ENCODE data around the gene TDRD12.

Gene TDRD12

DNA sequence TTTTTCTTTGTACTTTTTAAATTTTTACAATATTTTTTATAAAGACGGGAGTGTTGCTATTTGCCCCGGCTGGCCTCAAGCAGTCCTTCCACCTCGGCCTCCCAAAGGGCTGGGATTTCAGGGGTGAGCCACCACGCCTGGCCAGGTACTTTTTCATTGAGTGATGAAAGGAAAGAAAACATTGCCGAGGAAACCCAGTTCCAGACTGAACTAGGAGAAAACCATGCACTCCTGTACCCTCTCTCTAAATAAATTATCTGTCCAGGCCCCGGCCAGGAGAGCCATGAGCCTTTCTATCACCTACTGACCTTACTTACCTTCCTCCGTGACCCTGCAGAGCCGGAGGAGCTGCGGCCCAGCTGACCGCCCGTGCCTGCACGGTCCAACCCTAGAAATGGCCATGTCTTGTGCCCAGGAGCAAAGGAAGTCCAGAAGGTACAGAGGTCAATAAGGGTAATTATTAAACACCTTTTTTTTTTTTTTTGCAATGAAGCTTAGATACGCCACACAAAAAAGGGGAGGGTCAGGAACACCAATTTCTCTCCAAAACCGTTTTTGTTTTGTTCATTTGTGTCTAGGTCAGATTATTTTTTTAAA, 149.9 kb downstream of the TDRD12 start, which contains the start of gene SLC7A9:
SLC7A9 (minus strand) TSS at position 399 of the 597 bp plus-strand sequence. CDS start 1,233 bp downstream, outside the sequence.
- no peak within 1 kb of the TSS for H3K9ac ChIP-seq
- H3K4me1 ChIP-seq, result 0 out of 2 replicates have a peak, but pooled peaks cover 3% of the 10 kb centered on the region
- no peak for TF ChIP-seq Cebpa-rat (IDR thresholded peaks at IDR 0.05)
- no peak within 1 kb of the TSS for H3K4me3 ChIP-seq
- no peaks in the 10 kb centered on the region for H3K9me3 ChIP-seq
- H3K4me2 ChIP-seq, result no peak within 1 kb of the TSS
- H4K20me1 ChIP-seq, result no peaks in the 10 kb centered on the region
- H3K27ac ChIP-seq, result no peak within 1 kb of the TSS
- H3K27me3 ChIP-seq, result no peaks in the 10 kb centered on the region
- no peaks in the 10 kb centered on the region for H3K36me3 ChIP-seq

DNA sequence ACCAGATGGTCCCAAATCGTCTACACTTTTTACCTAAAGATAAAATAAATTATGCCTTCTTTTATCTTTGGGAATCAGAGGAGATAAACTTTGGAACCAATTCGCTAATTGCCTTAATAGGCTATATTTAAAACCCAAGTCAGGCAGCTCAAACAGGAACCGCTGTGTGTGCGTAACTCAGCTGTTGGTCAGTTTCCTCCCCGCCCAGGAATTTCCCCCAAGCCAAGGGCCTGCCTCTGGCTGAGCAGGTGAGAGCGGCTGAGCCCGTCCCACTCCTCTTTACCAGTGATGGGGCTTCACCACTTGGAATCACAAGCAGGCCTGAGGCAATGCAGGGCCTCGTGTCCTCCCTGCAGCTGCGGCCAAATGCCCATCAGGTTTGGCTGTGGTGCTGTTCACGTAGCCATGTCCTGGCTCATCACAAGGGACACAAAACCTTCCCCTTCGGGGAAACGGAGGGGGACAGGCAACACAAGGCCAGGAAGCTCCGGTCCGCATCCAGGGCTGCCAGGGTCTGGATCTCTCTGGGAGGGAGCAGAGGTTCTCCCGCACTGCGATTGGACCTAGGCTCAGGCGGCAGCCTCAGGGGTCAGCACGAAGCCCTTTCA, 150.5 kb downstream of the TDRD12 start:
- Histone ChIP-seq H3K27me3 (no peaks in the 10 kb centered on the region), H3K36me3 (no peaks in the 10 kb centered on the region), H3K9me3 (no peaks in the 10 kb centered on the region), H3K4me3 (no peak overlapping the region), H3K4me2 (no peak overlapping the region), H3K27ac (no peak overlapping the region), H3K9ac (no peak overlapping the region), H4K20me1 (no peaks in the 10 kb centered on the region), H3K4me1 (0 out of 2 replicates have a peak, but pooled peaks cover 3% of the 10 kb centered on the region)
- TF ChIP-seq Cebpa-rat (IDR thresholded peaks at IDR 0.05), result no peak

DNA sequence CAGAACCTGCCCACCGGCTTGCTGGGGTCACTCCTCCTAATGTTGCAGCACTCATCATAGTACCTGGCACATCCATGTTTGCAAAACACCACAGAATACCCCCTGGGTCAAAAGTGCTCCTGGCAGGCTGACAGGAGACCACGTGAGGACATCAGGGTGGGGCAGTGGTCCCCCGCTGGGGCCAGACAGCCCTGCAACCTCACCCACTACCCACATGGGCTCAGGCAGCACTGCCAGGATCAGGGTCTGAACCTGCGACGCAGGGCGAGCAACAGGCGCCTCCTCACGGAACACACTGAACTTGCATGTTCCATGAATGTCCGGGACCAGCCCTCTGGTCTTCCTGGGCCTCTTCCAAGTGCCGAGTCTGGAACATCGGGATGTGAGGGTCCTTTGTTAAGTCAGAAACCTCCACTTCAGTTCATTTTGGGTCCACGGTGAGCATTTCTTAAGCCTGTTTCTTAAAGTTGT, 151.4 kb downstream of the TDRD12 start:
- Histone ChIP-seq H3K4me2 (no peak overlapping the region), H3K27ac (no peak overlapping the region), H3K9ac (no peak overlapping the region), H3K4me1 (0 out of 2 replicates have a peak, but pooled peaks cover 2% of the 10 kb centered on the region), H3K27me3 (no peaks in the 10 kb centered on the region), H3K4me3 (no peak overlapping the region), H3K36me3 (no peaks in the 10 kb centered on the region), H3K9me3 (no peaks in the 10 kb centered on the region), H4K20me1 (no peaks in the 10 kb centered on the region)
- TF ChIP-seq Cebpa-rat (IDR thresholded peaks at IDR 0.05), result no peak

DNA sequence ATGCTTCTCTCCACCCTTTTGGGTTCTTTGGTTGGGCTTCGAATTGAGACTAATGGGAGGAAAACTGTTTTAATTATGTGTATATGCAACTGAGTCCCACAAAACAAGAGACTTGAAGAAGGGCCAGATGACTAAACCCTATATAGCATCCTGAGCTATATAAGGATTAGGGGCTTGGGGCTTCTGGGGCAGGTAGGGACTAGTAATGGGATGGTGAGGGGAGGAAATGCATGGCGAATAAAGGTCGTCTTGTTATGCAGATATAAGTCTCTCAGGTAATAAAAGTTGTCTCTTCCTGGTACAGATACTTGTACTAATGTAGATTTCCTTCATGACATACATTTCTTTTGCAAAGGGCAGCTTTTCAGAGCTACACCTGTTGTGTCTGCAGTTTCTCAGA, 152.8 kb downstream of the TDRD12 start:
- no peaks in the 10 kb centered on the region for H3K36me3 ChIP-seq
- no peaks in the 10 kb centered on the region for H3K27me3 ChIP-seq
- H4K20me1 ChIP-seq, result no peaks in the 10 kb centered on the region
- H3K4me2 ChIP-seq, result no peak overlapping the region
- H3K4me3 ChIP-seq, result no peak overlapping the region
- TF ChIP-seq Cebpa-rat (IDR thresholded peaks at IDR 0.05), result no peak
- H3K9me3 ChIP-seq, result no peaks in the 10 kb centered on the region
- no peak overlapping the region for H3K27ac ChIP-seq
- no peaks in the 10 kb centered on the region for H3K4me1 ChIP-seq
- H3K9ac ChIP-seq, result no peak overlapping the region

DNA sequence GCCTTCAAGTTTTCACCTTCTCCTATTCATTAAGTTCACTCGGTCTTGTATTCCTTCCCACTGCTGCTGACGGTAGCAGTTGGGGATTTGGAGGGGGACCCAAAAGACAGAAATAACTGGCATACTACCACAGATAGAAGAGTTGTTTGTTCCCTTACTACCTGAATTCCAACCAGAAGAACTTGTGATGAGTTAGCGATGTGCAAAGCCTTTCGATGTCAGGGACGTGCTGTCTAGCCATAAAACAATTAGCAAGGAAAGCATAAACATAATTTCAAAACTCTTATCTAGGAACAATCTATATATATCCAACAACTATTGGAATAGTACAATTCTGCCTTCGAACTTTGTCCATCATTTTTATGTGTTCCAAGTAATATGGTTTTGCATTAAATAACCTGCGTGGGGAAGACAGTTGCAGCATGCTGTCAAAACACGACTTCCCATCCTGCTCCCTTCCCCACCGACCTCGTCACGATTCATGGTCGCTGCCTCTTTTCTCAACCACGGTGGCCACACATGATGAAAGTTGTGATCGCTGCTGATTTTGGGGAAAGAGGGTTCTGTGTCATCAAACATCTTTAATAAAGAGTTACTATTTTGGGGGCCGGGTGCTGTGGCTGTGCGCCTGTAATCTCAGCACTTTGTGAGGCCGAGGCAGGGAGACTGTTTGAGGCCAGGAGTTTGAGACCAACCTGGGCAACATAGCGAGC, 153.8 kb downstream of the TDRD12 start:
- Histone ChIP-seq H3K4me3 (no peak overlapping the region), H3K9ac (no peak overlapping the region), H3K27me3 (no peaks in the 10 kb centered on the region), H3K27ac (no peak overlapping the region), H3K36me3 (peaks cover 5% of the 10 kb centered on the region; the same call in 1 of the 2 replicates), H3K4me2 (no peak overlapping the region), H4K20me1 (no peaks in the 10 kb centered on the region), H3K4me1 (no peaks in the 10 kb centered on the region), H3K9me3 (no peaks in the 10 kb centered on the region)
- TF ChIP-seq Cebpa-rat (IDR thresholded peaks at IDR 0.05), result no peak

DNA sequence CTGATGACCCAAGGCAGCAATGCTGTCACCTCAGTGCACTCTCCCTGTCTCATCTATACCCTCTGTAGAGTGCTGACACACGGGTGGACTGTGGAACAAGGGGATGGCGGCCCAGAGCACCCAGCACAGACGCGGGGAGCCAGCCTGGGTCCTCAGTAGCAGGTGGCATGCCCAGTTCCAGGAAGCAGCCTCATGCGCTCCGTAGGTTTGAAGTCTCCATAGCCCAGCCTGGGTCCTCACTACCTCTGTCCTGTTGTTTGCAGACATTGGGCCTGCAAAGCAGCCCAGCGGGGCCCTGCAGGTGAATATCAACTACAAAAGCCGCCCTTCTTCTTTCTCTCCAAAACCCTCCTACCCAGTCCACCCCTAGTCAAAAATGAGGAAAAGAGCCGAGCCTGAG, 155.0 kb downstream of the TDRD12 start:
- H3K27me3 ChIP-seq, result no peaks in the 10 kb centered on the region
- no peak overlapping the region for H3K4me2 ChIP-seq
- no peak overlapping the region for H3K27ac ChIP-seq
- no peaks in the 10 kb centered on the region for H4K20me1 ChIP-seq
- no peaks in the 10 kb centered on the region for H3K9me3 ChIP-seq
- H3K4me3 ChIP-seq, result no peak overlapping the region
- no peak for TF ChIP-seq Cebpa-rat (IDR thresholded peaks at IDR 0.05)
- no peak overlapping the region for H3K9ac ChIP-seq
- no peaks in the 10 kb centered on the region for H3K4me1 ChIP-seq
- peaks cover 16% of the 10 kb centered on the region; the same call in 1 of the 2 replicates for H3K36me3 ChIP-seq

DNA sequence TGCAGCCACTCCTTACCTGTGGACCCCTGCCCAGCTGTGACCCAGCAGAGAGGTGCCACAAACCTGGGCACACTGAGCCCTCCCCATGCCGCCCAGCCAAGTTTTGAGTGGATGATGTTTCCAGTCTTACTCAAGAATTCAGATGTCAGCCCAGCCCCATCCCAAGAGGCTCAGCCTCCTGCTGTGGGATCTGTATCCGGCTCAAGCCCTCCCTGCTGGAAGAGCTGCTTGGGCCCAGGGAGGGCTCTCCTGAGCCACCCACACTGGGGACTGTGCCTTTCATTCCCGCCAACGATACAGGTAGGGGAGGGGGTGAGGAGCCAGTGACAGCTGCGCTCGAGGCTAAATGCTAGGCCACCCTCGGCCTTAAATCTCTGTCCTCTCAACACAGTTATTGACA, 155.9 kb downstream of the TDRD12 start:
- Histone ChIP-seq H3K4me2 (no peak overlapping the region), H3K27ac (no peak overlapping the region)
- no peak for TF ChIP-seq Cebpa-rat (IDR thresholded peaks at IDR 0.05)

DNA sequence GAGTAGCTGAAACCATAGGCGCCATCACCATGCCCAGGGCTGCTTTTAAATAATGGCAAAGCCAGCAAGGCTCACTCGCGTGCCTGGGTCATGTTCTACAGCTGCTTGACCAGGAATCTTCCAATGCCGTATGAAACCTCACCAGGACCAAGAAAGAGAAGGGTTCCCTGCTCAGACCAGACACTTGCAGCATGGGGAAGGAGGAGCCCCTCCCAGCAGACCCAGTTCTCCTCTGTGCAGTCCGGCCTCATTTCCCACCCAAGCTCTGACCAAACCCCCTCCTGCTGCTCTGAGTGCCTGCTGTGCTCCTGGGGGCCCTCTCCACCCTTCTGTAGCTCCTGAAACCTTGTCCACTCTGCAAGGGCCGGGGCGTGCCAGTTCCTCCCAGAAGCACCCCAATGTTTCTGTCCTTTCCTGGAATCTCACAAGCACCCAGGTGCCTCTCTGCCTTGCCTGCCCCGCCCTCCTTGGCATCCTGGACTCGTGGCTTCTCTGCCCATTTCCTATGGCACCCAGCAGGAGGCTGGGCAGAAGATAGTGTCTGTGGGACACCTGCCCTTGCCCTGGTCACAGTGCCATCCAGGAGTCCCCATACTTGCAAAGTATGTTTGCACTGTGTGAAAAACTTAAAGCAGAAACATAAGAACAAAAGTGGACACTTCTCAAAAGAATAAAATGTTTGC, 156.8 kb downstream of the TDRD12 start:
- H3K27me3 ChIP-seq, result no peaks in the 10 kb centered on the region
- no peaks in the 10 kb centered on the region for H3K9me3 ChIP-seq
- TF ChIP-seq Cebpa-rat (IDR thresholded peaks at IDR 0.05), result no peak
- no peak overlapping the region for H3K4me2 ChIP-seq
- no peaks in the 10 kb centered on the region for H3K4me1 ChIP-seq
- no peak overlapping the region for H3K27ac ChIP-seq
- no peak overlapping the region for H3K9ac ChIP-seq
- H3K36me3 ChIP-seq, result peaks cover 22% of the 10 kb centered on the region; the same call in 1 of the 2 replicates
- H3K4me3 ChIP-seq, result no peak overlapping the region
- no peaks in the 10 kb centered on the region for H4K20me1 ChIP-seq

More for the DNA sequence above, 155.9 kb downstream of the TDRD12 start:
- Histone ChIP-seq H3K4me3 (no peak overlapping the region), H4K20me1 (no peaks in the 10 kb centered on the region), H3K27me3 (no peaks in the 10 kb centered on the region), H3K9ac (no peak overlapping the region), H3K9me3 (no peaks in the 10 kb centered on the region), H3K36me3 (peaks cover 22% of the 10 kb centered on the region; the same call in 1 of the 2 replicates), H3K4me1 (no peaks in the 10 kb centered on the region)

DNA sequence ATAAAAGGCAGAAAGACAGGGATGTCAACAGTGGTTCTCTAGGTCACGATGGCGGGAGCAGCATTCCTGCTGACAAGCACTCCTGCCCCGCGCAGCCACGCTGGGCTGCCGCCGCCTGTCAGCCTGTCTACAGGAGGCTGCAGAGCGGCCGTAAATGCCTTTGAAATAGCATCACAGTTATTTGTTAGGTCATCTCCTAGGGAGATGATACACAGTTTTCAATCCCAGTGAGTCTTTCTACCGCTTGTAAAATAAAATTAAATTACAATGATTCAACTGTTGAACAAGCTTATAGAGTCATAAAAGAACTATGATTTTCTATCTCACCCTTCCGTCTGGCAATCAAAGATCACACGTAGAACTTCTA, 157.3 kb downstream of the TDRD12 start:
- no peak overlapping the region for H3K9ac ChIP-seq
- H3K4me2 ChIP-seq, result no peak overlapping the region
- no peak overlapping the region for H3K27ac ChIP-seq
- no peaks in the 10 kb centered on the region for H3K27me3 ChIP-seq
- TF ChIP-seq Cebpa-rat (IDR thresholded peaks at IDR 0.05), result no peak
- no peaks in the 10 kb centered on the region for H3K9me3 ChIP-seq
- peaks cover 25% of the 10 kb centered on the region; the same call in 1 of the 2 replicates for H3K36me3 ChIP-seq
- no peak overlapping the region for H3K4me3 ChIP-seq
- no peaks in the 10 kb centered on the region for H3K4me1 ChIP-seq
- no peaks in the 10 kb centered on the region for H4K20me1 ChIP-seq
